SKM-1 treated with dmso at 0.1 percent for 144 hours (cell line): ENCODE measurements around the gene SPHK2.
"Not testable (repeated sequence)": the region's sequence is repeated elsewhere in the genome, so short reads cannot be mapped to it uniquely, and the experiment has no call there.

Experiments
- DNase-seq: peaks from one replicate; lab custom pipeline; 2025; ENCODE audit not compliant: unreplicated experiment; lab: John Stamatoyannopoulos, UW

SPHK2 gene

GRCh38 chr19:48624067-48624594 is 4.8 kb downstream of the SPHK2 start:
- DNase-seq: no peak

DNA sequence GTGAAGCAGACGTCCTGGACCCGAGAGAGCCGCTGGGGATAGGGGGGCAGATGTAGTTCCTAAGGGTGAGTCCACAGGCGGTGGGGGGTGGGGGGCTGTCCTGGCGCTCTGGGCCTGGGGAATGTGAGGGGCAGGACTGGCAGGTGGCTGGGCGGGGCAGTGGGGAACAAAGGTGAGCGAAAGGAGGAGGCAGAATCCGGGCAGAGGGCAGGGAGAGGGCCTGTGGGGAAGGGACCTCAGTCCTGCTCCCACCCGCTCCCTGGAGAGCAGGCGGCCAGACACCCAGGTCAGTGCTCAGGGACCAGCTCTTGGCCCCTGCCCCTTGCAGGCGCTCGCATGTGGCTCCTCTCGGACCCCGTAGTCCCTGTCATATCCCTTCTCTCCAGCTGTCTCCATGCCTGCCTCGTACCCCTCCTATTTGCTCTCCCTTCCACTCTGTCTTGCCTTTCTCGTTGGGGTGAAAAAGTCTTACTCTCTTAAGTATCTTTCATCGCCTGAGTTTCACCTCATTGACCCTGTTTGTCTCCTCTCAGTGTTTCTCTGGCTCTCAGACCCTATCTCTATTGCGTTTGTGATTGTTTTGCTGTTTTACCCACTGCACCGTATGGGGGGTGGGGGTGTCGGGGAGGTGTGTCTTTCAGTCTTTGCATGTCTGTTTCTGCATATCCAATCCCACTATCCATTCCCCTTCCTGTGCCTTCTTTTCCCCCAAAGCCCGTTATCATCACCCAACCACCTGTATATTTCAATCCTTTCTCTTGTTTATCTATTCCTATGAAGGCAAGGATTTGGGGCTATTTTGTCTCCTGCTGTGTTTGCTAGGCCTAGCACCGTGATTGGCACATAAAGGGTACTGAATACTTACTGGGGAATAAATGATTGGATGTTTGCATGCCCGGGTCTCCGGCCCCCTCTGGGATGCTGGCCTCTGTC is 5.8 kb downstream of the SPHK2 start:
- DNase-seq: no peak

DNA sequence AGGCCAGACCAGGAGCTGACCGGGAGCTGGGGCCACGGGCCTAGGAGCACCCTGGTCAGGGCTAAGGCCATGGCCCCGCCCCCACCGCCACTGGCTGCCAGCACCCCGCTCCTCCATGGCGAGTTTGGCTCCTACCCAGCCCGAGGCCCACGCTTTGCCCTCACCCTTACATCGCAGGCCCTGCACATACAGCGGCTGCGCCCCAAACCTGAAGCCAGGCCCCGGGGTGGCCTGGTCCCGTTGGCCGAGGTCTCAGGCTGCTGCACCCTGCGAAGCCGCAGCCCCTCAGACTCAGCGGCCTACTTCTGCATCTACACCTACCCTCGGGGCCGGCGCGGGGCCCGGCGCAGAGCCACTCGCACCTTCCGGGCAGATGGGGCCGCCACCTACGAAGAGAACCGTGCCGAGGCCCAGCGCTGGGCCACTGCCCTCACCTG is 6.6 kb downstream of the SPHK2 start:
- no peak for DNase-seq

- no peak for DNase-seq
Measured at GRCh38 chr19:48627201-48627864, 8.0 kb downstream of the SPHK2 start.

GRCh38 chr19:48627865-48628314 is 8.6 kb downstream of the SPHK2 start:
- no peak for DNase-seq

- no peak for DNase-seq
Measured at GRCh38 chr19:48628486-48629296, 9.4 kb downstream of the SPHK2 start.

GRCh38 chr19:48629297-48629598 is 9.9 kb downstream of the SPHK2 start:
- DNase-seq: no peak

DNA sequence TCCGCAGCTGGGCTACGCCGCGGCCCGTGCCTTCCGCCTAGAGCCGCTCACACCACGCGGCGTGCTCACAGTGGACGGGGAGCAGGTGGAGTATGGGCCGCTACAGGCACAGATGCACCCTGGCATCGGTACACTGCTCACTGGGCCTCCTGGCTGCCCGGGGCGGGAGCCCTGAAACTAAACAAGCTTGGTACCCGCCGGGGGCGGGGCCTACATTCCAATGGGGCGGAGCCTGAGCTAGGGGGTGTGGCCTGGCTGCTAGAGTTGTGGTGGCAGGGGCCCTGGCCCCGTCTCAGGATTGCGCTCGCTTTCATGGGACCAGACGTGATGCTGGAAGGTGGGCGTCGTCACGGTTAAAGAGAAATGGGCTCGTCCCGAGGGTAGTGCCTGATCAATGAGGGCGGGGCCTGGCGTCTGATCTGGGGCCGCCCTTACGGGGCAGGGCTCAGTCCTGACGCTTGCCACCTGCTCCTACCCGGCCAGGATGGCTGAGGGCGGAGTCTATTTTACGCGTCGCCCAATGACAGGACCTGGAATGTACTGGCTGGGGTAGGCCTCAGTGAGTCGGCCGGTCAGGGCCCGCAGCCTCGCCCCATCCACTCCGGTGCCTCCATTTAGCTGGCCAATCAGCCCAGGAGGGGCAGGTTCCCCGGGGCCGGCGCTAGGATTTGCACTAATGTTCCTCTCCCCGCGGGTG is 10.4 kb downstream of the SPHK2 start:
- no peak for DNase-seq

- DNase-seq: no peak
Measured at GRCh38 chr19:48630296-48631063, 11.2 kb downstream of the SPHK2 start.

GRCh38 chr19:48631225-48631624 is 11.9 kb downstream of the SPHK2 start:
- DNase-seq: no peak

GRCh38 chr19:48632286-48632685 is 13.0 kb downstream of the SPHK2 start:
- not testable (repeated sequence) for DNase-seq

GRCh38 chr19:48632692-48633147 is 13.4 kb downstream of the SPHK2 start:
- DNase-seq: no peak

DNA sequence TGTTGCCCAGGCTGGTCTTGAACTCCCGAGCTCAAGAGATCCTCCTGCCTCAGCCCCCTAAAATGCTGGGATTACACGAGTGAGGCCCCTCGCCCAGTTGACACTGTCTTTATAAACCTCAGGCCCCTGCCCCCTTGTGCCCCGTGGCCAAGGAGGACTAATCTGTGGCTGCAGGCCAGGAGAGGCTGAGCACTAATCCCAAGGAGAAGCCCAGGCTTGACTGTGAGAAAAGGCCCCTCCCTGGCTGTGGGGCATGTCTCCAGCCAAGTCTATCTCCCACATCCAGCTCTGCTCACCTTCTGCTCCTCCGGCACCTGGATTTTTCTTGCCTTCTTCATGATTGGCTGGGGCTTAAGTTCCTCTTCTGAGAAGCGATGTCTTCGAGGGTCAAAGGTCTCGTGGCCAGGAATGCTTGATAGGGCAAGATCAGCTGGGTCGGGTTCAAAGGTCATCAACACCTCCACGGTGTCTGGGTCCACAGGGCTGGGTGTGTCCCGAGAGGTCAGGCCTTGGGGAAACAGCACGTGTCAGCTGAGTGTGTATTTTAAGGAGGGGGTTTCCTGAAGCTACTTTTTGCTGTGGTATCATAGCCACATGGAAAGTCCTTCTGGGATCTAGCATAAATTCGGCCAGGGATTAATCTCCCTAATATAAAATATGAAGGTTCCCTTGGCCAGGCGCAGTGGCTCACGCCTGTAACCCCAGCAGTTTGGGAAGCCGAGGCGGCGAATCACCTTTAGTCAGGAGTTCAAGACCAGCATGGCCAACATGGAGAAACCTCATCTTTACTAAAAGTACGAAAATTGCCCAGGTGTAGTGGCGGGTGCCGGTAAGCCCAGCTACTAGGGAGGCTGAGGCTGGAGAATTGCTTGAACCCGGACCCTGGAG is 14.1 kb downstream of the SPHK2 start:
- no peak for DNase-seq

- no peak for DNase-seq
Measured at GRCh38 chr19:48634036-48634342, 14.7 kb downstream of the SPHK2 start.

GRCh38 chr19:48634424-48635262 is 15.3 kb downstream of the SPHK2 start:
- peak; percentile 87 for DNase-seq

DNA sequence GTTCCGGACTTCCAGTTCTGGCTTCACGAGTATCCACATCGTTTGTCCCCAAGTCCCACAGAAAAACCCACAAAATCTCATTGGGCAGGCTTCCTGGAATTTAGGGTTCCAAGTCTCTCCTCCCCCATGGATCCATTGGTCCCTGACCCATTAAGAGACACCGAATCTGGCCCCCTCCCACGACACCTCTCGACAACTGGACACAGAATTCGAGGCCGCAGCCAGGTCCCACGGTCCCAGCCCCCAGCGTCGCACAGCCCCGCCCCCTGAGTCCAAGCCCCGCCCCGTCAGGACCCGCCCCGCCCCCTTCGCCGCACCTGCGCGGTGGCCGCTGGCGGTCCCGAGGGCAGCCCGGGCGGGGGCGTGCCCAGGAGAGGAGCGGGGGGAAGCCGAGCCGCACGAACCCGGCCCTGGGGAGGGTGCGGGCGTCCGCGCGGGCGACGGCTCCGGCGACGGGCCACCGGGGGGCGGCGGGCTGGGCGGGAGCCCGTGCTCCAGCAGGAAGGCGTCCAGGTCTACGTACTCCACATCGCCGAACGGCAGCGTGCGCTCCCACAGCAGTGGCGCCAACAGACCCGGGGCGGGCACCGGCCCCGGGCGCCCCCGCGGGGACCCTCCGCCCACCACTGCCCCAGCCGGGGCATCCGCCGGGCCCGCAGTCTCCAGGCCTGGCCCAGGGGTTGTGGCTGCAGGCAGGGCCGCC is 16.1 kb downstream of the SPHK2 start:
- DNase-seq: no peak
